Naive thymus-derived CD8-positive, alpha-beta T cell (primary cell): ENCODE results near the gene COMMD3. TPM values are rescaled to one million over a fixed set of nuclear protein-coding genes. Genes with fewer than 3 reads are reported as not detected.

Experiments
- ATAC-seq, 2 donors: fragments of 150-1000 bp; cut with Tn5 transposase in 1 of 2; sonication (Bioruptor Pico), chemical (Tn5 transposase) in 1 of 2; 1 replicate in 1 of 2; 2 replicates in 1 of 2; pipeline ENCODE4 v1.10.0; 2021; ENCODE audit warnings: mild to moderate bottlenecking in 2 of 2, moderate library complexity in 2 of 2
- POLR2A ChIA-PET: fragments of 350-600 bp; sonication (Branson Sonifier 250); formaldehyde crosslinking; loops from one replicate; lab custom pipeline; 2021; ENCODE audit warnings: antibody characterized with exemption; lab: Charles Lee
- DNase-seq, 10 donors: peaks; one replicate each; pipeline versions ENCODE4 v3.0.0 to v3.0.0-alpha.2; 2020 to 2022
- H3K27ac Mint-ChIP-seq, 10 donors: one replicate each; pipeline ENCODE4 v1.8.0; 2020 to 2022; ENCODE audit warnings: mild to moderate bottlenecking in 10 of 10, mixed read lengths in 10 of 10, moderate library complexity in 4 of 10, inconsistent platforms in 1 of 10
- H3K27me3 Mint-ChIP-seq, 5 donors: one replicate each; pipeline ENCODE4 v1.8.0; 2021 to 2022; ENCODE audit warnings: mixed read lengths in 5 of 5
- H3K36me3 Mint-ChIP-seq, 3 donors: one replicate each; pipeline ENCODE4 v1.8.0; 2020 to 2022; ENCODE audit warnings: mixed read lengths in 3 of 3, mild to moderate bottlenecking in 2 of 3, inconsistent platforms in 1 of 3
- H3K4me1 Mint-ChIP-seq, 4 donors: one replicate each; pipeline ENCODE4 v1.8.0; 2021 to 2022; ENCODE audit warnings: mixed read lengths in 4 of 4
- H3K4me3 Mint-ChIP-seq, 10 donors: one replicate each; pipeline ENCODE4 v1.8.0; 2020 to 2022; ENCODE audit warnings: mild to moderate bottlenecking in 10 of 10, mixed read lengths in 10 of 10, moderate library complexity in 6 of 10, inconsistent platforms in 1 of 10
- H3K9me3 Mint-ChIP-seq, 9 donors: one replicate each; pipeline ENCODE4 v1.8.0; 2020 to 2022; ENCODE audit warnings: mixed read lengths in 9 of 9, mild to moderate bottlenecking in 3 of 9, inconsistent platforms in 1 of 9, moderate library complexity in 1 of 9
- polyA plus RNA-seq, 3 donors: library from polyadenylated mRNA; unstranded; fragments of 300-500 nt; fragmentation: Illumina TruSeq; gene quantifications; one replicate each; pipeline ENCODE4 v1.2.3, GENCODE V29; 2021
- total RNA-seq, 8 experiments: library from RNA in 2 of 8; stranded (reverse) in 2 of 8; gene quantifications; one replicate each; pipeline ENCODE4 v1.2.3 and lab custom pipeline; 2021 to 2026

The COMMD3 gene
- total and polyA plus RNA-seq, 5 experiments from 2014 or later, result 38.5 to 59.3 (median 53.9) TPM

GRCh38 chr10:22340329-22341189, 24.4 kb downstream of the COMMD3 start:
- Mint-ChIP-seq H3K36me3 (peaks cover 2 to 12% (median 10%) of the 10 kb centered on the region in 3 donors), H3K9me3 (peaks cover 0 to 30% (median 9%) of the 10 kb centered on the region in 9 donors)

DNA sequence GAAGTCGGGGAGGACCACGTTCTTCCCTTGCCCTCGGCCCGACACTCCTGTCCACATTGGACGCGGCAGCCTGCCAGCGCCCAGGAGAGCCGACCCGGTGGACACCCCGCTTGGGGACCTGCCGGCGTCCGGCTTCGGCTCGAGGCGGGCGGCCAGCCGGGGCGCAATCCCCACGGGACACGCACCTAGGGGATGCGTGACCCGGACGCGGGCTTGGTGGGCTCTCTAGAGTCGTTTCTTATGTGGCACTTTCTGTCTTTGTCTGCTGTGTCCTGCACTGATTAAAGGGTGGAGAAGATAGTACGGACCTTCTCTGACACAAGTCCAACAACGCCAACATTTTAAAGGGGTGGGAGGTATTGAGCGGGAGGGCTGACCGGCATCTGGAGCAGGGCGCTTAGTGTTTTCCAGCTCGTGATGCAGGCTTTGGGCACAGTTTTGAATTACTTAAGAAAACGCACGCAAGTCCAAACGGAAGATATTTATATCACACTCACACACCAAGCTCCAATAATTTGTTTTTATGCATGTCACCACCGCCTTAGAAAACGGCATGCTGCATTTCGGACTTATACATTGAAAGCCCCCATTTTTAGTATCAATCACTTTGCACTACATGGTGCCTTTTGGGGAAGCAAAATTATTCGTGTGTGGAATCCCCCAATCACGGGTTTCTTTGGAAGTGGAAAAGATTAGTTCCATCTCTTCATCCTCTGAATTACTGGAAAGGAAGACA, 25.2 kb downstream of the COMMD3 start:
- Mint-ChIP-seq H3K27me3 (peaks cover 27 to 82% (median 76%) of the 10 kb centered on the region in 5 donors), H3K4me3 (peak overlapping the region; percentile 47 to 86 (median 68)), H3K36me3 (peaks cover 6 to 17% (median 10%) of the 10 kb centered on the region in 3 donors), H3K9me3 (peaks cover 0 to 37% (median 15%) of the 10 kb centered on the region in 9 donors), H3K27ac (peak overlapping the region in 5 of 10 donors; percentile 29 to 75 (median 44)), H3K4me1 (peaks cover 2 to 40% (median 14%) of the 10 kb centered on the region in 4 donors)
- POLR2A ChIA-PET, result interaction anchor here (0.7 to 5.0 kb wide), 5 partner anchors 8 to 135 kb away, joined by 3 to 30 read pairs (median 4); no protein-coding TSS in a partner anchor
- peak in 3 of 10 donors; percentile 26 to 45 (median 27) for DNase-seq
- ATAC-seq, result peak in 1 of 2 donors; percentile 9

More at GRCh38 chr10:22340329-22341189, 24.4 kb downstream of the COMMD3 start:
- peak in 9 of 10 donors; percentile 30 to 74 (median 53) for DNase-seq
- H3K27ac Mint-ChIP-seq, result peak overlapping the region; percentile 39 to 90 (median 84)
- peaks cover 2 to 38% (median 14%) of the 10 kb centered on the region in 4 donors for H3K4me1 Mint-ChIP-seq
- peak; percentile 45 to 48 for ATAC-seq
- peak overlapping the region; percentile 70 to 91 (median 84) for H3K4me3 Mint-ChIP-seq
- peaks cover 21 to 74% (median 71%) of the 10 kb centered on the region in 5 donors for H3K27me3 Mint-ChIP-seq
- POLR2A ChIA-PET, result interaction anchor here (0.7 to 5.0 kb wide), 12 partner anchors 9 to 337 kb away, joined by 3 to 30 read pairs (median 4); partner anchors contain the start of genes BMI1, COMMD3 and DNAJC1

- H3K27ac Mint-ChIP-seq, result peak overlapping the region in 2 of 10 donors; percentile 29 to 75
- ATAC-seq, result no peak
- peak in 1 of 10 donors; percentile 25 for DNase-seq
- H3K9me3 Mint-ChIP-seq, result peaks cover 0 to 41% (median 17%) of the 10 kb centered on the region in 9 donors
- POLR2A ChIA-PET, result interaction anchor here (2.6 to 5.0 kb wide), 2 partner anchors 18 to 96 kb away, joined by 14 to 30 read pairs; no protein-coding TSS in a partner anchor
- H3K4me1 Mint-ChIP-seq, result peaks cover 2 to 37% (median 11%) of the 10 kb centered on the region in 4 donors
- peaks cover 5 to 20% (median 10%) of the 10 kb centered on the region in 3 donors for H3K36me3 Mint-ChIP-seq
- H3K27me3 Mint-ChIP-seq, result peaks cover 27 to 84% (median 76%) of the 10 kb centered on the region in 5 donors
- H3K4me3 Mint-ChIP-seq, result peak overlapping the region in 7 of 10 donors; percentile 38 to 71 (median 58)
Measured at GRCh38 chr10:22341926-22342196, 25.7 kb downstream of the COMMD3 start.

- H3K4me1 Mint-ChIP-seq, result peaks cover 2 to 35% (median 9%) of the 10 kb centered on the region in 4 donors
- POLR2A ChIA-PET, result interaction anchor here (2.6 to 5.0 kb wide), 2 partner anchors 18 to 95 kb away, joined by 14 to 30 read pairs; no protein-coding TSS in a partner anchor
- DNase-seq (no peak), ATAC-seq (no peak)
- H3K9me3 Mint-ChIP-seq, result peaks cover 0 to 44% (median 17%) of the 10 kb centered on the region in 9 donors
- H3K27me3 Mint-ChIP-seq, result peaks cover 31 to 84% (median 74%) of the 10 kb centered on the region in 5 donors
- H3K36me3 Mint-ChIP-seq, result peaks cover 5 to 20% (median 10%) of the 10 kb centered on the region in 3 donors
- no peak overlapping the region for H3K27ac Mint-ChIP-seq
- no peak overlapping the region for H3K4me3 Mint-ChIP-seq
Measured at GRCh38 chr10:22342421-22342820, 26.2 kb downstream of the COMMD3 start.

DNA sequence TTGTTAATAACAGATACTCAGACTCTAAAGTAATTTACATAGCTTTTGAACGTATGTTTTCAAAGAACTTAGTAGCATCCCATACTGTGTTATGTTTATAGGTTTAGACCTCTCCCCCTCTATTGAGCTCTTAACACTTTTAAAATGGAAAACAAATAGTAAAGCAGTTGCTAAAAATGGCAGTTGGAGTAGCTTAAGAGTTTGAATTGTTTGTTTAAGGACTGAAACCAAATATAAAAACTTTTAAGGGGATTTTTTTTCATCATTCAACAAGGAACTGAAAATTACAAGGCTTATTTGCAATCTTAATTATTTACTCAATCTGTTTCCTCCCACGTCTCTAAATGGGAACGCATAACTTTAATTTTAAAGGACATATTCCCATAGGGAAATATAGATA, 27.5 kb downstream of the COMMD3 start:
- peaks cover 31 to 73% (median 68%) of the 10 kb centered on the region in 5 donors for H3K27me3 Mint-ChIP-seq
- ATAC-seq (no peak), DNase-seq (no peak)
- H3K4me1 Mint-ChIP-seq, result peaks cover 2 to 32% (median 9%) of the 10 kb centered on the region in 4 donors
- POLR2A ChIA-PET, result interaction anchor here (1.5 to 5.0 kb wide), 2 partner anchors 27 to 94 kb away, joined by 4 to 30 read pairs; partner anchors contain the start of gene COMMD3
- no peak overlapping the region for H3K4me3 Mint-ChIP-seq
- H3K36me3 Mint-ChIP-seq, result peaks cover 5 to 20% (median 10%) of the 10 kb centered on the region in 3 donors
- no peak overlapping the region for H3K27ac Mint-ChIP-seq
- peaks cover 0 to 42% (median 17%) of the 10 kb centered on the region in 9 donors for H3K9me3 Mint-ChIP-seq

- peaks cover 0 to 40% (median 17%) of the 10 kb centered on the region in 9 donors for H3K9me3 Mint-ChIP-seq
Measured at GRCh38 chr10:22344249-22344648, 28.1 kb downstream of the COMMD3 start.

GRCh38 chr10:22344781-22345300, 28.7 kb downstream of the COMMD3 start:
- Mint-ChIP-seq H3K4me3 (peak overlapping the region in 8 of 10 donors; percentile 2 to 61 (median 22)), H3K36me3 (peaks cover 5 to 20% (median 10%) of the 10 kb centered on the region in 3 donors), H3K9me3 (peaks cover 0 to 40% (median 17%) of the 10 kb centered on the region in 9 donors), H3K4me1 (peaks cover 2 to 27% (median 8%) of the 10 kb centered on the region in 4 donors), H3K27ac (peak overlapping the region in 3 of 10 donors; percentile 25 to 87 (median 70)), H3K27me3 (peaks cover 31 to 64% (median 60%) of the 10 kb centered on the region in 5 donors)
- ATAC-seq (no peak), DNase-seq (no peak)
- POLR2A ChIA-PET, result interaction anchor here (0.5 to 1.5 kb wide), 5 partner anchors 28 to 640 kb away, joined by 3 to 4 read pairs (median 3); partner anchors contain the start of gene COMMD3

More at GRCh38 chr10:22344249-22344648, 28.1 kb downstream of the COMMD3 start:
- ATAC-seq, result no peak
- peaks cover 31 to 68% (median 65%) of the 10 kb centered on the region in 5 donors for H3K27me3 Mint-ChIP-seq
- POLR2A ChIA-PET, result interaction anchor here (1.2 to 5.0 kb wide), 3 partner anchors 28 to 112 kb away, joined by 3 to 30 read pairs (median 4); partner anchors contain the start of gene COMMD3
- no peak for DNase-seq
- H3K27ac Mint-ChIP-seq, result peak overlapping the region in 2 of 10 donors; percentile 70 to 87
- peak overlapping the region in 2 of 10 donors; percentile 5 to 61 for H3K4me3 Mint-ChIP-seq
- H3K36me3 Mint-ChIP-seq, result peaks cover 5 to 20% (median 10%) of the 10 kb centered on the region in 3 donors
- peaks cover 2 to 31% (median 9%) of the 10 kb centered on the region in 4 donors for H3K4me1 Mint-ChIP-seq

- Mint-ChIP-seq H3K9me3 (peaks cover 0 to 40% (median 17%) of the 10 kb centered on the region in 9 donors), H3K36me3 (peaks cover 5 to 20% (median 5%) of the 10 kb centered on the region in 3 donors), H3K4me1 (peaks cover 0 to 22% (median 3%) of the 10 kb centered on the region in 4 donors), H3K27me3 (peaks cover 28 to 60% (median 55%) of the 10 kb centered on the region in 5 donors), H3K4me3 (peak within 1 kb of the TSS in 9 of 10 donors; percentile 3 to 66 (median 38)), H3K27ac (peak within 1 kb of the TSS in 4 of 10 donors; percentile 25 to 92 (median 82))
- POLR2A ChIA-PET, result interaction anchor here (0.5 to 1.3 kb wide), 4 partner anchors 91 to 639 kb away, joined by 3 read pairs; no protein-coding TSS in a partner anchor
- peak; percentile 28 to 41 for ATAC-seq
- DNase-seq, result peak in 5 of 10 donors; percentile 12 to 67 (median 14)
Measured at GRCh38 chr10:22345301-22346095, 29.3 kb downstream of the COMMD3 start, which contains the start of gene SPAG6. Gene SPAG6 (plus strand): TSS chr10:22345496. CDS start chr10:22345612, 116 bp downstream.

DNA sequence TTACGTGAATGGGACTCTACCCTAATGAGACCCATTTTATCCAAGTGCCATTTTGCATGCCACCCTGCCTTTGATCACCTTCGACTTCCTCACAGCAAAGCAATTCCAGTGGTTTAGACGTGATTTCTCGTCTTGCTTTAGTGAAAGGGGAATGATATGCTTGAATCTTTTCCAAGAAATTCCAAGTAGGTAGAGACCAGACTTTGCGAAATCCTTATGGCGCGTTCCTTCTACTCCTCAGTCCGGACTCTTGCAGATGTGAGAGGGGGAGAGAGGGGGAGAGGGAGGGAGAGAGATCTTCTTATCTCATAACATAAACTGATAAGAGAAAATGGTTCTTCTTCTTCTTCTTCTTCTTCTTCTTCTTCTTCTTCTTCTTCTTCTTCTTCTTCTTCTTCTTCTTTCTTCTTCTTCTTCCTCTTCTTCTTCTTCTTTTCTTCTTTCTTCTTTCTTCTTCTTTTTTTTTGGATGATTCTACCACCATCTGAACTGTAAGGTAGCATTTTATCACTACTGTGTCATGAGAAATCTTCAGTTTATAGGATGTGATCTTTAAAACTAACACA, 30.0 kb downstream of the COMMD3 start:
- H3K4me1 Mint-ChIP-seq, result peaks cover 0 to 22% (median 3%) of the 10 kb centered on the region in 4 donors
- peaks cover 5 to 20% (median 5%) of the 10 kb centered on the region in 3 donors for H3K36me3 Mint-ChIP-seq
- DNase-seq (peak in 1 of 10 donors; percentile 16), ATAC-seq (no peak)
- POLR2A ChIA-PET, result interaction anchor here (1.3 kb wide), 1 partner anchor 90 kb away, joined by 3 read pairs; no protein-coding TSS in a partner anchor
- H3K27ac Mint-ChIP-seq, result peak overlapping the region in 3 of 10 donors; percentile 72 to 92 (median 92)
- peak overlapping the region in 8 of 10 donors; percentile 4 to 66 (median 40) for H3K4me3 Mint-ChIP-seq
- H3K9me3 Mint-ChIP-seq, result peaks cover 0 to 39% (median 17%) of the 10 kb centered on the region in 9 donors
- peaks cover 28 to 65% (median 55%) of the 10 kb centered on the region in 5 donors for H3K27me3 Mint-ChIP-seq

GRCh38 chr10:22349755-22350154, 33.6 kb downstream of the COMMD3 start:
- DNase-seq, result no peak
- no peak for ATAC-seq
- H3K4me3 Mint-ChIP-seq, result no peak overlapping the region
- H3K36me3 Mint-ChIP-seq, result peaks cover 1 to 10% (median 5%) of the 10 kb centered on the region in 3 donors
- peaks cover 0 to 17% (median 8%) of the 10 kb centered on the region in 9 donors for H3K9me3 Mint-ChIP-seq
- POLR2A ChIA-PET, result interaction anchor here (0.9 to 1.2 kb wide), 3 partner anchors 9 to 91 kb away, joined by 3 to 5 read pairs (median 4); no protein-coding TSS in a partner anchor
- peaks cover 20 to 49% (median 36%) of the 10 kb centered on the region in 5 donors for H3K27me3 Mint-ChIP-seq
- peaks cover 0 to 8% (median 1%) of the 10 kb centered on the region in 4 donors for H3K4me1 Mint-ChIP-seq
- no peak overlapping the region for H3K27ac Mint-ChIP-seq
